DOHH2 (cell line): ENCODE measurements around the gene BTF3.

Source experiments
- CTCF ChIP-seq: fragments of 200-600 bp; sonication (generic); IDR thresholded peaks from one replicate; pipeline ENCODE4 v1.5.1; 2014; ENCODE audit warnings: antibody characterized with exemption, mild to moderate bottlenecking, low read depth, low read length; ENCODE audit not compliant: poor library complexity, severe bottlenecking
- EZH2phosphoT487 ChIP-seq: fragments of 200-600 bp; sonication (generic); IDR thresholded peaks from 2 replicates; pipeline ENCODE4 v1.6.1; 2017; ENCODE audit warnings: borderline replicate concordance, mild to moderate bottlenecking, antibody characterized with exemption, low read length, moderate library complexity, mixed read lengths

GRCh38 chr5:73550016-73550415 lies 51.8 kb downstream of the BTF3 start:
- TF ChIP-seq CTCF, result no peak
- no peak for TF ChIP-seq EZH2phosphoT487
